Caco-2 (cell line): Measurements from ENCODE around the gene CELF5. TPM values are rescaled to one million over a fixed set of nuclear protein-coding genes. Genes with fewer than 3 reads are reported as not detected.

Experiments used
- Bru-seq: library from RNA; stranded (reverse); fragments of 400-500 nt; gene quantifications from one replicate; lab custom pipeline; 2021; lab: Mats Ljungman, UMichigan
- BruChase-seq, 2 experiments: library from RNA; stranded (reverse); fragments of 400-500 nt; gene quantifications; one replicate each; lab custom pipeline; 2021; lab: Mats Ljungman, UMichigan
- BruUV-seq: library from RNA; stranded (reverse); fragments of 400-500 nt; replicated peaks from 2 replicates; lab custom pipeline; 2021; lab: Mats Ljungman, UMichigan
- CTCF ChIA-PET: fragments of 300-600 bp; sonication (Branson Sonifier 250); formaldehyde crosslinking; loops from one replicate; lab custom pipeline; 2022; ENCODE audit warnings: antibody characterized with exemption; lab: Charles Lee
- POLR2A ChIA-PET: fragments of 300-600 bp; sonication (Branson Sonifier 250); formaldehyde crosslinking; loops from one replicate; lab custom pipeline; 2022; ENCODE audit warnings: antibody characterized with exemption; lab: Charles Lee
- DNase-seq, 2 experiments: peaks; one replicate each; pipeline versions ENCODE4 v3.0.0 to v3.0.0-alpha.2; 2020 to 2022
- H3K27me3 ChIP-seq: replicated peaks from 2 replicates; pipeline ENCODE4 v1.6.0; 2011; ENCODE audit warnings: low read length; ENCODE audit not compliant: control insufficient read depth, insufficient read depth
- H3K36me3 ChIP-seq: 2 replicates; pipeline ENCODE4 v1.5.1; 2011; ENCODE audit warnings: low read length; ENCODE audit not compliant: control insufficient read depth, insufficient read depth
- H3K4me1 ChIP-seq: fragments of 250-450 bp; sonication (Bioruptor Pico); 2 replicates; pipeline ENCODE4 v1.5.1; 2020; ENCODE audit warnings: mild to moderate bottlenecking
- H3K4me3 ChIP-seq: 2 replicates; pipeline ENCODE4 v1.5.1; 2011; ENCODE audit warnings: low read depth, mild to moderate bottlenecking, control low read depth, low read length
- H3K9me3 ChIP-seq: fragments of 250-450 bp; sonication (Bioruptor Pico); 2 replicates; pipeline ENCODE4 v1.5.1; 2020; ENCODE audit warnings: mild to moderate bottlenecking, moderate library complexity
- H3K27ac Mint-ChIP-seq: one replicate; pipeline ENCODE4 v1.8.0; 2022; ENCODE audit warnings: mixed read lengths; ENCODE audit not compliant: unreplicated experiment
- H3K27me3 Mint-ChIP-seq: one replicate; pipeline ENCODE4 v1.8.0; 2022; ENCODE audit warnings: mixed read lengths; ENCODE audit not compliant: insufficient read depth, unreplicated experiment
- H3K36me3 Mint-ChIP-seq: one replicate; pipeline ENCODE4 v1.8.0; 2022; ENCODE audit warnings: mild to moderate bottlenecking, mixed read lengths; ENCODE audit not compliant: insufficient read depth, unreplicated experiment
- H3K4me1 Mint-ChIP-seq: one replicate; pipeline ENCODE4 v1.8.0; 2022; ENCODE audit warnings: low read depth, mixed read lengths; ENCODE audit not compliant: unreplicated experiment
- H3K4me3 Mint-ChIP-seq: one replicate; pipeline ENCODE4 v1.8.0; 2022; ENCODE audit warnings: mild to moderate bottlenecking, moderate library complexity, mixed read lengths; ENCODE audit not compliant: unreplicated experiment
- H3K9me3 Mint-ChIP-seq: one replicate; pipeline ENCODE4 v1.8.0; 2022; ENCODE audit warnings: mixed read lengths; ENCODE audit not compliant: unreplicated experiment
- intact Hi-C: fragments of 100-400 bp; cut with micrococcal nuclease; formaldehyde crosslinking; loops from one replicate; pipeline ENCODE4 v1.10.0; 2022; ENCODE audit not compliant: unreplicated experiment
- long read RNA-seq: library from polyadenylated mRNA; stranded (forward); transcript quantifications from one replicate; pipeline ENCODE4 v2.0.0, GENCODE V29; 2022
- total RNA-seq: library from RNA; stranded (reverse); gene quantifications from 2 replicates; pipeline ENCODE4 v1.2.3, GENCODE V29; 2022
- TF ChIP-seq, protein P1 (sequence below), 2 experiments: fragments of 200-600 bp in 1 of 2; IDR thresholded peaks; 1 replicate in 1 of 2; 2 replicates in 1 of 2; pipeline versions ENCODE4 v1.5.1 to v1.8.0; 2011 to 2022; ENCODE audit warnings: antibody characterized with exemption in 1 of 2, control low read depth in 1 of 2, inconsistent platforms in 1 of 2, low read depth in 1 of 2, low read length in 1 of 2, mild to moderate bottlenecking in 1 of 2, moderate library complexity in 1 of 2; ENCODE audit not compliant: insufficient read depth in 1 of 2, severe bottlenecking in 1 of 2, unreplicated experiment in 1 of 2

The CELF5 gene
- 0.07 TPM in 1 of 2 replicates, not detected in the other for total RNA-seq
- Bru-seq, nascent RNA: not detected
- percentile 7 among the genes with signal in this experiment for BruChase-seq, experiment 1, labeled RNA remaining after a 2-hour chase
- BruChase-seq, experiment 2, labeled RNA remaining after a 6-hour chase: percentile 4 among the genes with signal in this experiment
- long read RNA-seq: 0 reads

DNA sequence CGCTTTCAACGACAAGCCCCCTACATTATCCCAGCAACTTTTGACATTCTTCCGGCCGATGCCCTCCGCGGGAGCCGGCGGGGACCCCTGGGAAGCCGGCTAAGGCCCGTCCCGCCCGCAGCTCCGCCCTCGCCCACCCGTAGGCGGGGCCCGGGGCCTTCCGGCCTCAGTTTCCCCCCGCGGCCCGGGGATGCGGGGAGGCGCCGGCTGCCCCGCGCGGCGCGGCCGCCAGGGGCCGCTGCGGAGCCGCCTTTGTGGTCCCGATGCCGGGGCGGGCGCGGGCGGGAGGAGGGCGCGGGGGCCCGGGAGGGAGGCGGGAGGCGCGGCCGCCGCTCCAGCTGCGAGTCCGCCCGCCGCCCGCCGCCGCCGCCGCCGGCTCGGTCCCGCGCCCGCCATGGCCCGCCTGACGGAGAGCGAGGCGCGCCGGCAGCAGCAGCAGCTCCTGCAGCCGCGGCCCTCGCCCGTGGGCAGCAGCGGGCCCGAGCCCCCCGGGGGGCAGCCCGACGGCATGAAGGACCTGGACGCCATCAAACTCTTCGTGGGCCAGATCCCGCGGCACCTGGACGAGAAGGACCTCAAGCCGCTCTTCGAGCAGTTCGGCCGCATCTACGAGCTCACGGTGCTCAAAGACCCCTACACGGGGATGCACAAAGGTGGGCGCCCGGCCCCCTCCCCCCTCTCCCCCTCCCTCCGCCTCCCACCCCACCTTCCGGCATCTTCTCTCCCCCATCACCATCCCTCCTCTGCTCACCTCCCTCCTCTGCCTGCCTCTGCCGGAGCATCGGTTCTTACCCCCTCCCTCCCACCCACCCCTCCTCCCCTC, at the start of gene CELF5:
Gene CELF5, plus strand, starts transcription at position 316 of the 823 bp plus-strand sequence. Its CDS starts 79 bp downstream, at position 395.
- peak in 1 of 2 experiments; percentile 71 for DNase-seq
- no peaks in the 10 kb centered on the region for H3K9me3 ChIP-seq
- H3K36me3 ChIP-seq: no peaks in the 10 kb centered on the region
- ChIA-PET CTCF (no interaction called here), POLR2A (no interaction called here)
- H3K27me3 ChIP-seq: no peaks in the 10 kb centered on the region
- no peaks in the 10 kb centered on the region for H3K4me1 Mint-ChIP-seq
- H3K4me3 ChIP-seq: peak within 1 kb of the TSS; percentile 27
- intact Hi-C loops: no loop called here
- H3K9me3 Mint-ChIP-seq: no peaks in the 10 kb centered on the region
- H3K36me3 Mint-ChIP-seq: no peaks in the 10 kb centered on the region
- no peaks in the 10 kb centered on the region for H3K4me1 ChIP-seq
- peaks cover 22% of the 10 kb centered on the region for H3K27me3 Mint-ChIP-seq
- H3K4me3 Mint-ChIP-seq: peak within 1 kb of the TSS; percentile 67
- BruUV-seq: no TSS peak
- TF ChIP-seq, protein P1, sequence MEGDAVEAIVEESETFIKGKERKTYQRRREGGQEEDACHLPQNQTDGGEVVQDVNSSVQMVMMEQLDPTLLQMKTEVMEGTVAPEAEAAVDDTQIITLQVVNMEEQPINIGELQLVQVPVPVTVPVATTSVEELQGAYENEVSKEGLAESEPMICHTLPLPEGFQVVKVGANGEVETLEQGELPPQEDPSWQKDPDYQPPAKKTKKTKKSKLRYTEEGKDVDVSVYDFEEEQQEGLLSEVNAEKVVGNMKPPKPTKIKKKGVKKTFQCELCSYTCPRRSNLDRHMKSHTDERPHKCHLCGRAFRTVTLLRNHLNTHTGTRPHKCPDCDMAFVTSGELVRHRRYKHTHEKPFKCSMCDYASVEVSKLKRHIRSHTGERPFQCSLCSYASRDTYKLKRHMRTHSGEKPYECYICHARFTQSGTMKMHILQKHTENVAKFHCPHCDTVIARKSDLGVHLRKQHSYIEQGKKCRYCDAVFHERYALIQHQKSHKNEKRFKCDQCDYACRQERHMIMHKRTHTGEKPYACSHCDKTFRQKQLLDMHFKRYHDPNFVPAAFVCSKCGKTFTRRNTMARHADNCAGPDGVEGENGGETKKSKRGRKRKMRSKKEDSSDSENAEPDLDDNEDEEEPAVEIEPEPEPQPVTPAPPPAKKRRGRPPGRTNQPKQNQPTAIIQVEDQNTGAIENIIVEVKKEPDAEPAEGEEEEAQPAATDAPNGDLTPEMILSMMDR (IDR thresholded peaks at IDR 0.05; ENCODE audit: insufficient read depth in 1 of 2, low read depth in 1 of 2, low read length in 1 of 2, severe bottlenecking in 1 of 2, unreplicated experiment in 1 of 2): peak in 1 of 2 experiments; percentile 38
- no peak within 1 kb of the TSS for H3K27ac Mint-ChIP-seq

DNA sequence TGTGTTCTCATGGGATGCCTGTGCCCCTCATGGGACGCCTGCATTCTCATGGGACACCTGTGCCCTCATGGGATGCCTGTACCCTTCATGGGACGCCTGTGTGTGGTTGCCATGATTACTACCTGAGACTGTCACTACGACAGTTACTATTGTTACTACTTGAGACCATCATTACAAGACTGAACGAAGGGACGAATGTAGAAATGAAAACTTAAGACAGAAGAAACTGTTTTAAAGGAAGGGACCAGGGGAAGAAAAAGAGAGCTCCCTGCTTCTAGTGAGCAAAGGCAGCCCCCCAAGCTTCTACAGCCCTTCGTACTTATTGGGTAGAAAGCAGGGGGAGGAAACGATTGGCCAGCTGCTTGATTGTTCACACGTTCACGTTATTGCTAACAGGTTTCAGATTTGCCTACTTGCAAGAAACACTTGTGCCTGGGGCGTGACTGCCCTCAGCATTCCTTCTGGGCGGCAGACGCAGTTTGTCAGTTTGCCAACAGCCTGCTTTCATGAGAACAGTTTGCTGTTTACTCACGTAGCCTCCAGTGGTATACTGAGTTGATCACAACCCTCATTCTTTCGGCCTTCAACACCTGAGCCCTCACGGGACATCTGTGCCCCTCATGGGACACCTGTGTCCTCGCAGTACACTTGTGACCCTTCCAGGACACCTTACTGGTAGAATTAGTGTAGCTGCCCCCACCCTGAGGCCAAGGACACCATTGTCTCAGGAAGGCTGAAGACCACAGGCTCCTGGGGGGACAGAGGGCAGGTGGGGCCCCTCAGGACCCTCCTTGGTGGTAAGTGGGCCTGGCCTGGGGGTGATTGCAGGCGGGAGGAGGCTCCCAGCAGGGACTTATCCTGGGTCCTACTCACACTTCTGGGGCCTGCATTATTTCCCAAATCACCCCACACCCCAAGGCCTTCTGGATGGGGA, 48.4 kb upstream of the CELF5 start:
- TF ChIP-seq, protein P1 (IDR thresholded peaks at IDR 0.05; ENCODE audit: insufficient read depth in 1 of 2, low read depth in 1 of 2, low read length in 1 of 2, severe bottlenecking in 1 of 2, unreplicated experiment in 1 of 2): no peak
- CTCF ChIA-PET: no interaction called here
- Histone ChIP-seq H3K4me1 (no peaks in the 10 kb centered on the region), H3K36me3 (no peaks in the 10 kb centered on the region), H3K27me3 (no peaks in the 10 kb centered on the region), H3K4me3 (no peak overlapping the region), H3K9me3 (no peaks in the 10 kb centered on the region)
- intact Hi-C loops: no loop called here
- Mint-ChIP-seq H3K27me3 (no peaks in the 10 kb centered on the region), H3K36me3 (peaks cover 5% of the 10 kb centered on the region), H3K9me3 (no peaks in the 10 kb centered on the region), H3K4me1 (no peaks in the 10 kb centered on the region), H3K27ac (no peak overlapping the region), H3K4me3 (no peak overlapping the region)
- BruUV-seq: no TSS peak
- POLR2A ChIA-PET: no interaction called here
- DNase-seq: no peak
